GM18499 (cell line): ENCODE data around the gene IRF8.
"Not testable (repeated sequence)": the region's sequence is repeated elsewhere in the genome, so short reads cannot be mapped to it uniquely, and the experiment has no call there.

ENCODE experiments used
- ATAC-seq: cut with Tn5 transposase; IDR thresholded peaks from one replicate; pipeline ENCODE4 v1.9.1; 2021; ENCODE audit warnings: moderate number of reproducible peaks; ENCODE audit not compliant: insufficient read depth, unreplicated experiment

IRF8 gene

GRCh38 chr16:85898521-85899442 is at the start of gene IRF8:
Gene IRF8, plus strand, starts transcription at chr16:85899162. Its CDS starts 3,854 bp downstream, at chr16:85903016.
- no peak for ATAC-seq

- ATAC-seq = no peak
Measured at GRCh38 chr16:85849388-85849787, 49.6 kb upstream of the IRF8 start.

GRCh38 chr16:85850344-85850880 is 48.5 kb upstream of the IRF8 start:
- ATAC-seq = no peak

- no peak for ATAC-seq
Measured at GRCh38 chr16:85851034-85851785, 47.8 kb upstream of the IRF8 start.

- ATAC-seq = no peak
Measured at GRCh38 chr16:85853547-85854545, 45.1 kb upstream of the IRF8 start.

- ATAC-seq = no peak
Measured at GRCh38 chr16:85854935-85855334, 44.0 kb upstream of the IRF8 start.

- no peak for ATAC-seq
Measured at GRCh38 chr16:85856079-85856478, 42.9 kb upstream of the IRF8 start.

GRCh38 chr16:85856585-85856984 is 42.4 kb upstream of the IRF8 start:
- ATAC-seq = no peak

GRCh38 chr16:85857406-85857805 is 41.6 kb upstream of the IRF8 start:
- ATAC-seq = no peak

GRCh38 chr16:85858571-85858970 is 40.4 kb upstream of the IRF8 start:
- not testable (repeated sequence) for ATAC-seq

- ATAC-seq = no peak
Measured at GRCh38 chr16:85858984-85859817, 39.8 kb upstream of the IRF8 start.

GRCh38 chr16:85859818-85860125 is 39.2 kb upstream of the IRF8 start:
- no peak for ATAC-seq

GRCh38 chr16:85860413-85861094 is 38.4 kb upstream of the IRF8 start:
- no peak for ATAC-seq

GRCh38 chr16:85861095-85861825 is 37.7 kb upstream of the IRF8 start:
- no peak for ATAC-seq

GRCh38 chr16:85862476-85863383 is 36.2 kb upstream of the IRF8 start:
- no peak for ATAC-seq

- no peak for ATAC-seq
Measured at GRCh38 chr16:85863384-85863774, 35.6 kb upstream of the IRF8 start.

GRCh38 chr16:85864965-85865364 is 34.0 kb upstream of the IRF8 start:
- ATAC-seq = no peak
